H9 (cell line): ENCODE results near the gene RPS15. TPM values are rescaled to one million over a fixed set of nuclear protein-coding genes. Genes with fewer than 3 reads are reported as not detected.

Experiments used
- DNase-seq: peaks from one replicate; pipeline ENCODE4 v3.0.0-alpha.2; 2017
- H2AFZ ChIP-seq: one replicate; pipeline ENCODE4 v1.6.1; 2013; ENCODE audit warnings: mild to moderate bottlenecking, low read length, control low read depth, moderate library complexity
- H2AK5ac ChIP-seq: 2 replicates; pipeline ENCODE4 v1.6.1; 2013; ENCODE audit warnings: low read length, control low read depth, mixed read lengths; ENCODE audit not compliant: insufficient read length
- H2BK120ac ChIP-seq: one replicate; pipeline ENCODE4 v1.6.1; 2013; ENCODE audit warnings: low read depth, mild to moderate bottlenecking, low read length, control low read depth, inconsistent platforms; ENCODE audit not compliant: poor library complexity, severe bottlenecking
- H2BK12ac ChIP-seq: 2 replicates; pipeline ENCODE4 v1.6.1; 2013; ENCODE audit warnings: low read length, control low read depth, mixed read lengths, low read depth; ENCODE audit not compliant: insufficient read length
- H2BK15ac ChIP-seq: 2 replicates; pipeline ENCODE4 v1.6.1; 2013; ENCODE audit warnings: low read depth, low read length, control low read depth
- H2BK20ac ChIP-seq: one replicate; pipeline ENCODE4 v1.6.1; 2013; ENCODE audit warnings: low read depth, mild to moderate bottlenecking, low read length, control low read depth, inconsistent platforms; ENCODE audit not compliant: poor library complexity, severe bottlenecking
- H2BK5ac ChIP-seq: 2 replicates; pipeline ENCODE4 v1.6.1; 2013; ENCODE audit warnings: low read length, control low read depth, mixed read lengths; ENCODE audit not compliant: insufficient read length
- H3K14ac ChIP-seq: 2 replicates; pipeline ENCODE4 v1.6.1; 2013; ENCODE audit warnings: low read length, control low read depth; ENCODE audit not compliant: insufficient read depth
- H3K18ac ChIP-seq: 2 replicates; pipeline ENCODE4 v1.6.1; 2013; ENCODE audit warnings: low read depth, mild to moderate bottlenecking, mixed read lengths, low read length, control low read depth; ENCODE audit not compliant: insufficient read length
- H3K23ac ChIP-seq: 2 replicates; pipeline ENCODE4 v1.6.1; 2013; ENCODE audit warnings: low read length, control low read depth, mixed read lengths, low read depth; ENCODE audit not compliant: insufficient read length
- H3K23me2 ChIP-seq: 2 replicates; pipeline ENCODE4 v1.6.1; 2013; ENCODE audit warnings: low read depth, mild to moderate bottlenecking, mixed read lengths, low read length, control low read depth; ENCODE audit not compliant: insufficient read length, poor library complexity, severe bottlenecking
- H3K27ac ChIP-seq: 2 replicates; pipeline ENCODE4 v1.5.1; 2013; ENCODE audit warnings: low read length, control low read depth, mixed read lengths, low read depth; ENCODE audit not compliant: insufficient read length
- H3K27me3 ChIP-seq: 2 replicates; pipeline ENCODE4 v1.6.1; 2013; ENCODE audit warnings: low read length, control low read depth, inconsistent platforms; ENCODE audit not compliant: insufficient read depth
- H3K4ac ChIP-seq: 2 replicates; pipeline ENCODE4 v1.6.1; 2013; ENCODE audit warnings: low read depth, mild to moderate bottlenecking, control low read depth, inconsistent platforms, low read length, moderate library complexity
- H3K4me1 ChIP-seq: 2 replicates; pipeline ENCODE4 v1.6.1; 2013; ENCODE audit warnings: low read length, control low read depth, inconsistent platforms; ENCODE audit not compliant: insufficient read depth
- H3K4me2 ChIP-seq: 2 replicates; pipeline ENCODE4 v1.6.1; 2013; ENCODE audit warnings: low read length, control low read depth, mixed read lengths; ENCODE audit not compliant: insufficient read length, insufficient read depth
- H3K56ac ChIP-seq: 2 replicates; pipeline ENCODE4 v1.6.1; 2013; ENCODE audit warnings: low read depth, mild to moderate bottlenecking, mixed read lengths, low read length, control low read depth; ENCODE audit not compliant: insufficient read length
- H3K79me1 ChIP-seq: 2 replicates; pipeline ENCODE4 v1.6.1; 2013; ENCODE audit warnings: low read depth, mild to moderate bottlenecking, moderate library complexity, low read length, control low read depth, inconsistent platforms; ENCODE audit not compliant: insufficient read depth, poor library complexity, severe bottlenecking
- H3K79me2 ChIP-seq: 2 replicates; pipeline ENCODE4 v1.6.1; 2013; ENCODE audit warnings: low read length, control low read depth, inconsistent platforms; ENCODE audit not compliant: insufficient read depth
- H3K9ac ChIP-seq: 2 replicates; pipeline ENCODE4 v1.6.1; 2013; ENCODE audit warnings: low read length, control low read depth, mixed read lengths; ENCODE audit not compliant: insufficient read length; ENCODE audit errors: extremely low read depth
- H3K9me3 ChIP-seq: one replicate; pipeline ENCODE4 v1.6.1; 2013; ENCODE audit warnings: low read depth, low read length, inconsistent platforms; ENCODE audit not compliant: control insufficient read depth
- H3T11ph ChIP-seq: one replicate; pipeline ENCODE4 v1.6.1; 2013; ENCODE audit warnings: mild to moderate bottlenecking, low read length, control low read depth, inconsistent platforms
- H4K20me1 ChIP-seq: one replicate; pipeline ENCODE4 v1.6.1; 2013; ENCODE audit not compliant: control insufficient read depth, insufficient read length, insufficient read depth
- H4K5ac ChIP-seq: 2 replicates; pipeline ENCODE4 v1.6.1; 2013; ENCODE audit warnings: low read depth, mild to moderate bottlenecking, mixed read lengths, low read length, control low read depth; ENCODE audit not compliant: insufficient read length
- H4K8ac ChIP-seq: replicated peaks from 2 replicates; pipeline ENCODE4 v1.6.1; 2013; ENCODE audit warnings: low read length, control low read depth, mixed read lengths, low read depth; ENCODE audit not compliant: insufficient read length
- H4K91ac ChIP-seq: 2 replicates; pipeline ENCODE4 v1.6.1; 2013; ENCODE audit warnings: low read depth, mild to moderate bottlenecking, moderate library complexity, mixed read lengths, low read length, control low read depth; ENCODE audit not compliant: insufficient read length
- H3K27ac Mint-ChIP-seq, 3 experiments: 2 replicates in 2 of 3; 3 replicates in 1 of 3; pipeline ENCODE4 v1.8.0; 2020 to 2021; ENCODE audit warnings: mixed read lengths in 3 of 3, mild to moderate bottlenecking in 1 of 3, moderate library complexity in 1 of 3
- H3K27me3 Mint-ChIP-seq: 2 replicates; pipeline ENCODE4 v1.8.0; 2021; ENCODE audit warnings: low read depth, mild to moderate bottlenecking, moderate library complexity, mixed read lengths
- H3K36me3 Mint-ChIP-seq, 3 experiments: 2 replicates in 2 of 3; 3 replicates in 1 of 3; pipeline ENCODE4 v1.8.0; 2020 to 2021; ENCODE audit warnings: low read depth in 3 of 3, mixed read lengths in 3 of 3; ENCODE audit not compliant: insufficient read depth in 1 of 3
- H3K4me1 Mint-ChIP-seq, 2 experiments: 2 replicates each; pipeline ENCODE4 v1.8.0; 2020; ENCODE audit warnings: mixed read lengths in 2 of 2
- H3K4me3 Mint-ChIP-seq, 2 experiments: 2 replicates in 1 of 2; 3 replicates in 1 of 2; pipeline ENCODE4 v1.8.0; 2020 to 2021; ENCODE audit warnings: mild to moderate bottlenecking in 2 of 2, mixed read lengths in 2 of 2, moderate library complexity in 1 of 2
- H3K9me3 Mint-ChIP-seq, 2 experiments: 2 replicates in 1 of 2; 3 replicates in 1 of 2; pipeline ENCODE4 v1.8.0; 2020; ENCODE audit warnings: mild to moderate bottlenecking in 2 of 2, mixed read lengths in 2 of 2, moderate library complexity in 1 of 2
- WGBS: extraction: QIAGEN DNeasy Blood & Tissue Kit; methylation state at CpG from one replicate; pipeline ENCODE4 v1.1.7; 2013; ENCODE audit warnings: missing lambda C conversion rate, low lambda C conversion rate, mixed read lengths; ENCODE audit not compliant: insufficient read length; ENCODE audit errors: extremely low coverage; 5-methylcytosine and 5-hydroxymethylcytosine counted together
- total RNA-seq: library from RNA; stranded (reverse); gene quantifications from 2 replicates; pipeline ENCODE4 v1.2.1, GENCODE V29; 2021
- TF ChIP-seq, protein P1 (sequence below): fragments of 200-600 bp; sonication (generic); conservative IDR thresholded peaks from 3 replicates; pipeline ENCODE4 v1.8.0; 2021; ENCODE audit warnings: antibody characterized with exemption, mild to moderate bottlenecking

Gene RPS15
- total RNA-seq, 1 experiment from 2014 or later: 1,628 TPM

GRCh38 chr19:1471515-1472160 is 33.4 kb downstream of the RPS15 start:
- Histone ChIP-seq H3K79me1 (no peaks in the 10 kb centered on the region), H3K4me2 (no peak overlapping the region), H2BK5ac (no peak overlapping the region), H4K91ac (no peak overlapping the region), H2BK20ac (no peak overlapping the region), H4K20me1 (peaks cover 3% of the 10 kb centered on the region), H4K5ac (no peak overlapping the region), H2BK12ac (no peak overlapping the region), H3K18ac (no peak overlapping the region), H3K9me3 (no peaks in the 10 kb centered on the region), H3K9ac (no peak overlapping the region), H3K79me2 (no peaks in the 10 kb centered on the region), H3K4me1 (no peaks in the 10 kb centered on the region), H3K23me2 (peaks cover 9% of the 10 kb centered on the region), H2AK5ac (no peak overlapping the region), H3K23ac (no peak overlapping the region), H3K27me3 (peaks cover 37% of the 10 kb centered on the region), H3T11ph (no peak overlapping the region), H2BK15ac (no peak overlapping the region), H2BK120ac (no peak overlapping the region), H3K27ac (no peak overlapping the region), H3K14ac (no peak overlapping the region), H3K4ac (no peak overlapping the region), H4K8ac (no peak overlapping the region), H3K56ac (no peak overlapping the region), H2AFZ (no peak overlapping the region)
- peaks cover 57% of the 10 kb centered on the region for H3K27me3 Mint-ChIP-seq
- H3K4me1 Mint-ChIP-seq: peaks cover 2 to 9% of the 10 kb centered on the region in 2 experiments; a peak in 3 of 4 replicates
- no peak overlapping the region for H3K27ac Mint-ChIP-seq
- WGBS: no CpG with 5 or more reads among the region's 24 CpGs
- no peak overlapping the region; a peak in 1 of 5 replicates for H3K4me3 Mint-ChIP-seq
- no peaks in the 10 kb centered on the region for H3K9me3 Mint-ChIP-seq
- H3K36me3 Mint-ChIP-seq: 0 out of 7 replicates have a peak, but pooled peaks cover 0 to 6% (median 0%) of the 10 kb centered on the region in 3 experiments
- no peak for DNase-seq
- TF ChIP-seq, protein P1, sequence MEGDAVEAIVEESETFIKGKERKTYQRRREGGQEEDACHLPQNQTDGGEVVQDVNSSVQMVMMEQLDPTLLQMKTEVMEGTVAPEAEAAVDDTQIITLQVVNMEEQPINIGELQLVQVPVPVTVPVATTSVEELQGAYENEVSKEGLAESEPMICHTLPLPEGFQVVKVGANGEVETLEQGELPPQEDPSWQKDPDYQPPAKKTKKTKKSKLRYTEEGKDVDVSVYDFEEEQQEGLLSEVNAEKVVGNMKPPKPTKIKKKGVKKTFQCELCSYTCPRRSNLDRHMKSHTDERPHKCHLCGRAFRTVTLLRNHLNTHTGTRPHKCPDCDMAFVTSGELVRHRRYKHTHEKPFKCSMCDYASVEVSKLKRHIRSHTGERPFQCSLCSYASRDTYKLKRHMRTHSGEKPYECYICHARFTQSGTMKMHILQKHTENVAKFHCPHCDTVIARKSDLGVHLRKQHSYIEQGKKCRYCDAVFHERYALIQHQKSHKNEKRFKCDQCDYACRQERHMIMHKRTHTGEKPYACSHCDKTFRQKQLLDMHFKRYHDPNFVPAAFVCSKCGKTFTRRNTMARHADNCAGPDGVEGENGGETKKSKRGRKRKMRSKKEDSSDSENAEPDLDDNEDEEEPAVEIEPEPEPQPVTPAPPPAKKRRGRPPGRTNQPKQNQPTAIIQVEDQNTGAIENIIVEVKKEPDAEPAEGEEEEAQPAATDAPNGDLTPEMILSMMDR: no peak; the same call in 2 of the 3 replicates
